Panc1 (cell line): ENCODE results near the gene TMIGD1. TPM values are rescaled to one million over a fixed set of nuclear protein-coding genes. Genes with fewer than 3 reads are reported as not detected.

Source experiments
- ATAC-seq: fragments of 200-7000 bp; cut with Tn5 transposase; 2 replicates; pipeline ENCODE4 v1.9.1; 2020; ENCODE audit warnings: mild to moderate bottlenecking, moderate library complexity
- BruUV-seq: library from RNA; stranded (reverse); fragments of 400-500 nt; replicated peaks from 2 replicates; lab custom pipeline; 2021; lab: Mats Ljungman, UMichigan
- CTCF ChIA-PET: fragments of 300-600 bp; sonication (Branson Sonifier 250); formaldehyde crosslinking; loops from one replicate; lab custom pipeline; 2022; ENCODE audit warnings: antibody characterized with exemption; lab: Charles Lee
- POLR2A ChIA-PET: fragments of 300-600 bp; sonication (Branson Sonifier 250); formaldehyde crosslinking; loops from one replicate; lab custom pipeline; 2022; ENCODE audit warnings: antibody characterized with exemption; lab: Charles Lee
- DNase-seq: peaks from one replicate; pipeline ENCODE4 v3.0.0-alpha.2; 2010; ENCODE audit warnings: low read depth, low spot score
- H3K27ac ChIP-seq: 2 replicates; pipeline ENCODE4 v1.5.1; 2011; ENCODE audit warnings: mild to moderate bottlenecking, low read length, inconsistent platforms
- H3K27me3 ChIP-seq: fragments of 200-500 bp; sonication (Bioruptor generic); 2 replicates; pipeline ENCODE4 v1.6.0; 2014; ENCODE audit warnings: low read length, inconsistent platforms; ENCODE audit not compliant: control insufficient read depth, insufficient read depth
- H3K36me3 ChIP-seq: fragments of 200-500 bp; sonication (Bioruptor generic); 2 replicates; pipeline ENCODE4 v1.5.1; 2014; ENCODE audit warnings: inconsistent platforms, mild to moderate bottlenecking, low read length, moderate library complexity; ENCODE audit not compliant: control insufficient read depth, insufficient read depth
- H3K4me1 ChIP-seq: 2 replicates; pipeline ENCODE4 v1.5.1; 2011; ENCODE audit warnings: inconsistent platforms, mild to moderate bottlenecking, low read length, moderate library complexity; ENCODE audit not compliant: control insufficient read depth, insufficient read depth
- H3K4me3 ChIP-seq, 2 experiments: 2 replicates each; pipeline ENCODE4 v1.5.1; 2011 to 2012; ENCODE audit warnings: low read depth in 2 of 2, low read length in 2 of 2, mild to moderate bottlenecking in 2 of 2, inconsistent platforms in 1 of 2, moderate library complexity in 1 of 2
- H3K9me3 ChIP-seq: fragments of 200-500 bp; sonication (Bioruptor generic); 2 replicates; pipeline ENCODE4 v1.5.1; 2014; ENCODE audit warnings: low read depth, mild to moderate bottlenecking, inconsistent platforms, low read length, moderate library complexity; ENCODE audit not compliant: control insufficient read depth, insufficient read depth
- CTCF ChIP-seq: fragments of 450-650 bp; IDR thresholded peaks from 2 replicates; pipeline ENCODE4 v1.5.1; 2017; ENCODE audit warnings: mild to moderate bottlenecking
- POLR2AphosphoS5 ChIP-seq: IDR thresholded peaks from 2 replicates; pipeline ENCODE4 v1.6.1; 2012; ENCODE audit warnings: mild to moderate bottlenecking, low read depth, low read length, moderate library complexity
- REST ChIP-seq, 2 experiments: IDR thresholded peaks; 2 replicates each; pipeline ENCODE4 v1.6.1; 2011 to 2012; ENCODE audit warnings: low read depth in 2 of 2, control low read depth in 1 of 2, low read length in 1 of 2, mild to moderate bottlenecking in 1 of 2, moderate library complexity in 1 of 2; ENCODE audit not compliant: insufficient read depth in 1 of 2
- SIN3A ChIP-seq: IDR thresholded peaks from 2 replicates; pipeline ENCODE4 v1.6.1; 2012; ENCODE audit warnings: low read depth, mild to moderate bottlenecking, low read length, moderate library complexity, borderline replicate concordance; ENCODE audit not compliant: insufficient read depth
- TCF7L2 ChIP-seq: IDR thresholded peaks from 2 replicates; pipeline ENCODE4 v1.6.1; 2011; ENCODE audit warnings: mild to moderate bottlenecking, low read depth, low read length, inconsistent platforms
- in situ Hi-C: cut with HindIII; loops from 2 replicates; pipeline ENCODE4 v1.10.0; 2016; ENCODE audit warnings: low sequenced_read_pairs, low pct_unique_long_range_greater_than_20kb
- intact Hi-C: fragments of 100-400 bp; cut with micrococcal nuclease; formaldehyde crosslinking; loops from one replicate; pipeline ENCODE4 v1.10.0; 2022; ENCODE audit not compliant: unreplicated experiment
- total RNA-seq: library from RNA; stranded (reverse); gene quantifications from one replicate; pipeline ENCODE4 v1.2.1, GENCODE V29; 2021; ENCODE audit not compliant: unreplicated experiment

TMIGD1 gene
- total RNA-seq, 1 experiment from 2014 or later, result not detected

DNA sequence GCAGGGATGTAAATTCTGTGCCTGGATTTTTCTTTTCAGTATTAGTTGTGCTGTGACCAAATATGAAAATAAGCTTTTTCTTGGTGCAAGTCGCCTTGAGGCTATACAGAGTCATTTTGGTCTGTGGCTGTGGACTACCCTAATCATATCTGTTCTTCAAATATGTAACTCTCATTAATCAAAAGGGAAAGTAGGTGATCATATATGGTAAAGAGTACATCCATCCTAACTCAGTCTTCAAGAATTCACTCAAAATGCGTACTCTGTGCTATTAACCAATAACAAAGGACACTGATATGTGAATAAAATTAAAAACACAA is 47.4 kb upstream of the TMIGD1 start:
- Histone ChIP-seq H3K27me3 (no peaks in the 10 kb centered on the region), H3K4me3 (peak overlapping the region; percentile 21 to 74), H3K36me3 (no peaks in the 10 kb centered on the region), H3K9me3 (no peaks in the 10 kb centered on the region), H3K27ac (no peak overlapping the region; the same call in 1 of the 2 replicates), H3K4me1 (peaks cover 46% of the 10 kb centered on the region)
- no TSS peak for BruUV-seq
- intact Hi-C loops (no loop called here), in situ Hi-C loops (no loop called here)
- ChIA-PET CTCF (interaction anchor here (0.8 kb wide), 1 partner anchor 41 kb away, joined by 3 read pairs; no protein-coding TSS in a partner anchor), POLR2A (no interaction called here)
- no peak for ATAC-seq
- DNase-seq, result no peak
- TF ChIP-seq POLR2AphosphoS5, result no peak
- TF ChIP-seq SIN3A, result no peak
- TF ChIP-seq TCF7L2, result no peak
- no peak for TF ChIP-seq CTCF
- TF ChIP-seq REST (IDR thresholded peaks at IDR 0.05; ENCODE audit: insufficient read depth in 1 of 2, low read depth in 2 of 2, low read length in 1 of 2), result no peak

GRCh38 chr17:30380643-30381339 is 46.9 kb upstream of the TMIGD1 start:
- Histone ChIP-seq H3K4me3 (peak overlapping the region; percentile 74 to 76), H3K27me3 (no peaks in the 10 kb centered on the region), H3K36me3 (no peaks in the 10 kb centered on the region), H3K4me1 (peaks cover 47% of the 10 kb centered on the region), H3K9me3 (no peaks in the 10 kb centered on the region), H3K27ac (peak overlapping the region; percentile 91; the same call in 1 of the 2 replicates)
- CTCF ChIA-PET, result interaction anchor here (0.8 kb wide), 1 partner anchor 40 kb away, joined by 3 read pairs; no protein-coding TSS in a partner anchor
- in situ Hi-C loops (no loop called here), intact Hi-C loops (no loop called here)
- TF ChIP-seq SIN3A (no peak), REST (IDR thresholded peaks at IDR 0.05; ENCODE audit: insufficient read depth in 1 of 2, low read depth in 2 of 2, low read length in 1 of 2) (no peak), CTCF (no peak), TCF7L2 (no peak), POLR2AphosphoS5 (no peak)
- no TSS peak for BruUV-seq
- ATAC-seq, result no peak
- no peak for DNase-seq
- POLR2A ChIA-PET, result interaction anchor here (0.6 kb wide), 1 partner anchor 96 kb away, joined by 3 read pairs; no protein-coding TSS in a partner anchor
